NCI-H128 (cell line): ENCODE data around the gene OR6Y1.

ENCODE experiments used
- DNase-seq: peaks from one replicate; lab custom pipeline; 2025; ENCODE audit not compliant: unreplicated experiment; lab: John Stamatoyannopoulos, UW

OR6Y1 gene, protein sequence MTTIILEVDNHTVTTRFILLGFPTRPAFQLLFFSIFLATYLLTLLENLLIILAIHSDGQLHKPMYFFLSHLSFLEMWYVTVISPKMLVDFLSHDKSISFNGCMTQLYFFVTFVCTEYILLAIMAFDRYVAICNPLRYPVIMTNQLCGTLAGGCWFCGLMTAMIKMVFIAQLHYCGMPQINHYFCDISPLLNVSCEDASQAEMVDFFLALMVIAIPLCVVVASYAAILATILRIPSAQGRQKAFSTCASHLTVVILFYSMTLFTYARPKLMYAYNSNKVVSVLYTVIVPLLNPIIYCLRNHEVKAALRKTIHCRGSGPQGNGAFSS

DNA sequence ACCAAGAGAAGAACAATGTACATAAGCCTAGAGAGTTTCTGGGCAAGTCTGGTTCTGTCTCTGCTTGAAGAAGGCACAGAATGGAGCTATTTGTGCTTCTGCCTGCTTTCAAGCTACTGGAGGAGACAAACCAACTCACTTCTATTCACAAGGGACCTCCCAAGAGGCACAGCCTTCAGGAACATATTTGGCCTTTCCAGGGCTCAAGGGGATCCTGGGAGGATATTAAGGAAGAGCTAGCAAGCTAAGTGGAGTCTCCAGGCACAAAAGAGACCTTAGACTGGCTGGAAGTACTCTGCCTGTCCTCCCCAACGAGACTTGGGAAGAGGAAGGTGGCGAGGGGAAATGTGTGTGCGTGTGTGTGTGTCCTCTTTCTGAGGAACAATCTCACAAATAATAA, at the start of gene OR6Y1:
TSS of gene OR6Y1 (minus strand) at position 54 of the 400 bp plus-strand sequence. CDS start 6,300 bp downstream, outside the sequence.
- DNase-seq, result no peak

DNA sequence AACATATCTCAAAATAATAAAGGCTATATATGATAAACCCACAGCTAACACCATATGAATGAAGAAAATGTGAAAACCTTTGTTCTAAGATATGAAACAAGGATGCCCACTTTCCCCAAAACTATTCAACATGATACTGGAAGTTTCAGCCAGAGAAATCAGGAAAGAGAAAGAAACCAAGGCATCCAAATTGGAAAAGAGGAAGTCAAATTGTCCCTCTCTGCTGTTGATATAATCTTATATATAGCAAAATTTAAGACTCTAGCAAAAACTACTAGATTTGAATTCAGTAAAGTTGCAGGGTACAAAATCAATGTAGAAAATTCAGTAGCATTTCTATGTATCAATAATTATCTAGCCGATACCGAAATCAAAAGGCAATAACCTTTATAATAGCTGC, 46.5 kb upstream of the OR6Y1 start:
- DNase-seq, result no peak

DNA sequence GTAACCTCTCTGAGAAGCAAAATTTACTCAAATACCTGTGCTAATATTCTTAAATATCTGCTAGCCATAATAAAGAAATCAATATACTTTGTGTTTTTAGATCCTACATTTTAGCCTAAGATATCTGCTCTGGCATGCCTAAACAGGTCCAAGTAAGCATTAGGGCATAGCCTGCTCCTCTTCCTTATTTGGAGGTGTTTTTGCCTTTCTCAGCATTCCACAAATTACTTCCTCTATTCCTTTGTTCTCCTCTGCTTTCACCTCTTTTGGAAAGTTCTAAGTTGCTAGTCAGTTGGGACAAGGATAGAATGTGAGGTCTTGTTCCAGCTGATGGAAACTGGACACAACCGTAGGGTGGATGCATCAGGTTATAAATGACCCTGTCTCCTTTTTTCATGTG, 32.7 kb upstream of the OR6Y1 start:
- no peak for DNase-seq

DNA sequence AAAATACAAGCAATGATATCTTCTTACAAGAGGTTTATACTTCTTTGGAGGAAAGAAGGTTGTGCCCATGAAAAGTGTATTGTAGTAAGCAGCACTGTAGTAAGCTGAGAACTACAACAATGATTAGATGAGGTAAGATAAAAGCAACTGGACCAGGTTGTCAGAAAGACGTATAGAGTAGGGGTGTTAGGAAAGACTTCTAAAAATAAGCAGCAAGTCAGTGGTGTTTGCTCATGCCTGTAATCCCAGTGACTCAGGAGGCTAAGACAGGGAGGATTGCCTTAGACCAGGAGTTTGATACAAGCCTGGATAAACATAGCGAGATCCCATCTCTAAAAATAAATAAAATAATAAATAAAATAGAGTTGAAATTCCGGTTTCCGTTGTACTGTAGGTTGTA, 29.8 kb upstream of the OR6Y1 start:
- DNase-seq, result no peak

DNA sequence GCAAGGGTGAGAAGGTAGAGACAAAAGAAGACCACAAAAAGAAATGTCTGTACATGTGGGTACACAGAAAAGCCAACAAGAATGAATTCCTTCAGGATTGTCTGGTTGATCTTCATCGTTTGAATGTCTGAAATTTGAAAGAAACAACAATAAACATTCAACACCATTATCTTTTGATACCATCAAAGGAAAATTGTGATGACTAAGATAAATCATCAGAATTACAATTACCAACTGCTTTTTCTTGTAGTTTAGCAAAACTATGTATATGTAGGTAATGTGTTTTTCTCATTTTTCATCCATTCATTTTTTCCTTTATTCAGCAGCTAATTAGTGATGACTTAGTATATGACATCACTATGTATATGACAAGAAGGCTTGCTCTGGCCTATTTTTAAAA, 25.5 kb upstream of the OR6Y1 start, which contains the start of gene OR10X1:
TSS of gene OR10X1 (minus strand) at position 167 of the 400 bp plus-strand sequence. CDS start at position 167, 0 bp downstream.
- DNase-seq, result no peak

DNA sequence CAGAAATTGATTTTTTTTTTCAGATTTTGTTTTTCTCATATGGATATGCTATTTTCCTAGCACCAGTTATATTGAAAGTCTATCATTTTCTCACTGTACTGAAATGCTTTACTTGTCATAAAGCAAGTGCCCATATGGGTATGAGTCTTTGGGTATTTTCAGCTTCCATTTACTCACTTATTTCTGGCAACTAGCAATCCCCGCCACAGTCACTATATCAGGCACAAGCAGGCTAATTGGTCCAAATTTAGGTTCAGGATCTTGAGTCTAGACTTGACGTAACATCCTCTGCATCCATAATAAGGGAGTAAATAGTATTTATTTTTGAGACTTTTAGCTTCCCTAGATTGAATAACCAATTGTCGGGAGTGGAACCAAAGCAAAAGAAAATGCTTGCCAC, 23.4 kb upstream of the OR6Y1 start:
- DNase-seq, result no peak

DNA sequence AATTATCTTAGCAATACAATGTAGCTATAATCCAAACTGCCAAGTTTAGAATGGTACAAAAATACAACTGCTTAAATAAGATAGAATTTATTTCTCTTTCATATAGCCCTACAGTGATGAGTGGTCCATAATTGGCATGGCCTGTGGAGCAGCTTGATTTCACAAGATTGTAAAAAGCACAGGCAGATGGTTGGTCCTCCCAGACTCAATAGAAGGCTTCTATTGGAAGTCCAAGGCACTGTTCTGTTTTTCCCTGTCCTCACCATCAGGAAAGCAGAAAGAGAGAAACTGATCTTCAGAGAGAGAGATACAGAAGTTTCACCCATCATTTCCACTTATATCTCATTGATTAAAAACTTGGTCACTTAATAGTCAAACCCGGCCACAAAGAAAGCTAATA, 18.0 kb upstream of the OR6Y1 start:
- DNase-seq, result no peak

DNA sequence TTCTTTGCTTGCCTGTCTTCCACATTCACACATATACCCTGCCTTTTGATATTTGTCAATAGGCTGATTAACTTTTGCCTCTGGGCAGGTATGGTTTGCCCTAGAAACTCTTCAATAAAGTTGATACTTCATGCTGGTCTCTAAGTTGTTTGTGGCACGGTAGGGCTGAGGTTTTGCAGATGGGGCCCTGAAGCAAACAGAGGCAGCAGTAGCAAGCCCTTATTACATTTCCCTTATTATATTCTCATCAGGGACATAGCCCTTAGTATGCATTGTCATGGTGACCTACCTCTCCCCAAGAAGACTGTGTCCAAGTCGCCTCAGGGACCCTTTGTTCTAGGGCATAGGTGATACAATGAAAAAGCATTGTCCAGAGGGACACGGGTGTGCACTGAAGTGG, 16.3 kb upstream of the OR6Y1 start, which contains the start of gene OR6P1:
TSS of gene OR6P1 (minus strand) at position 101 of the 400 bp plus-strand sequence. CDS start 6,976 bp downstream, outside the sequence.
- DNase-seq, result no peak

DNA sequence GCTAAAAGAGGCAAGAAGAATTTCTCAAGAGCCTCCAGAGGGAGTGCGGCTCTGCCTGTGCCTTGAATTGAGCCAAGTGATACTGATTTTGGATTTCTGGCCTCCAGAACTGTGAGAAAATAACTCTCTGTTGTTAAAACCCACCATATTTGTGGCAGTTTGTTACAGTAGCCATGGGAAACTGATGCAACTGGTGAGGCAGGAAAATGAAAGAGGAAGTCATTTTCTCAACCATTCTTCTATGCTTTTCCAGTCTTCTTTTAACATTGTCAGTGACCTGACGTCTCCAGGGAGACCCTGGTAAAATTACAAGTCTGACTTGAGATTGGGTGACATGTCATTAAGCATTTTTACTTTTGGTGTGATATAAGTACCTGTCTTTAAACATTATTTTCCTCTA, 10.4 kb upstream of the OR6Y1 start:
- no peak for DNase-seq

DNA sequence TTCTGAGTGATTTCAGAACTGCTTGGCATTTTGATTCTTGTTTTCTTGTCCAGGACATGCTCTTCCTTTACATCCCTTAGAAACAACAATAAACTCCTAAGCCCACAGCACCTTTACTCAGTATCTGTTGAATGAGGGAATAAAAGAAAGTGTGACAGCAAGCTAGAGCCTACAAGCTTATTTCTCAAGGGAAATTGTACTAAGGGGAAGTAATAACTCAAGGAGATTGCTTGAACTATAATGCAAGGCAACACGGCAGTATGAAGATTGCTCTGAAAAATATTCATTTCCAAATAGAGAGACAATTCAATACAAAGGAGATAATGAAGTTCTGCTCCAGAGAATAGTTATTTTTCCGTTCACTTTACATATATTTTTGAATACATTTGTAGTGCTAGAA, 9.6 kb upstream of the OR6Y1 start:
- DNase-seq, result no peak

DNA sequence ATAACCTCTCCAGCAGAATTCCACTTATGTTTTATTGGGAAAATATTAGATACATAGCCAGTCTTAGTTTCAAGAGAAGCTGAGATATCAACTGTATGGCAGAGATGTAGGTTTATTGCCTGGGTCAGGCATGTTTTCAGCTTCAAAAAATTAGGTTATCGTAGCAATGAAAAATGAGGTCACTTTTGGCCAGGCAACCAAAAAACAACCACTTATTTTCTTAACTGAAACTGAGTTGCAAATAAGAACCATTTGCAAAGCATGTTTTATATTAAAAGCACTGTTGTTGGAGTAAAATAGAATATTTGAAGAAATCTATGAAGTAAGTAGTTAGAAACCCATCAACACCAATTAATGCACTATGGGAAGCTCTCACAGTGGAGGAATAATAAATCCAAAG, 5.5 kb upstream of the OR6Y1 start:
- no peak for DNase-seq

DNA sequence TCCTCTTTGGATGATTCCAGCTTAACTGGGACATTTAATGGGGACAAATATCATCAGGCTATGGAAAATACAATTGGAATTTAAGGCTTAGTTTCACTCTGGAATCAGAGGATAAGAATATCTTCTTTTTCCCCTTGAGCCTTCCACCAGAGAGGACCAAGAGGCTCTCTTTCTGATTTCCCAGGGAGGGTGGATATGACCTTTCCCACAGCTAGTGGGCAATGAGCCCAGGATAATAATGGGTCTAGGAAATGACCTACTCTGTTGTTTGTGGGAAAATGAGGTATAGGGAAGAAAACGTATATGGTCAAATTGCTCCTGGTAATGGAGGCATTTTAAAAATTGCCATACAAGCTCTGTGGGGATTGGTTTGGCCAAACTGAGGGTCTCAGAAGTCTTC, 1.9 kb downstream of the OR6Y1 start:
- no peak for DNase-seq

DNA sequence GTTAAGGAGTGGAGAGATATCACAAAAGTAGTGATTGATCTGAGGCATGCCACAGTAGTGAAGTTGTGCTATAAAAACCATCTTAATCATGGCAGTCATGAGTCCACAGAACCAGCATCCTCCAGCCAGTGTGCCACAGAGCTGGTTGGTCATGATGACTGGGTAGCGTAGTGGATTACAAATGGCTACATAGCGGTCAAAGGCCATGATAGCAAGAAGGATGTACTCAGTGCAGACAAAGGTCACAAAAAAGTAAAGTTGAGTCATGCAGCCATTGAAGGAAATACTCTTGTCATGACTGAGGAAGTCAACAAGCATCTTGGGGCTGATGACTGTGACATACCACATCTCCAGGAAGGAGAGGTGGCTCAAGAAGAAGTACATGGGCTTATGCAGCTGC, 6.7 kb downstream of the OR6Y1 start:
- DNase-seq, result no peak

DNA sequence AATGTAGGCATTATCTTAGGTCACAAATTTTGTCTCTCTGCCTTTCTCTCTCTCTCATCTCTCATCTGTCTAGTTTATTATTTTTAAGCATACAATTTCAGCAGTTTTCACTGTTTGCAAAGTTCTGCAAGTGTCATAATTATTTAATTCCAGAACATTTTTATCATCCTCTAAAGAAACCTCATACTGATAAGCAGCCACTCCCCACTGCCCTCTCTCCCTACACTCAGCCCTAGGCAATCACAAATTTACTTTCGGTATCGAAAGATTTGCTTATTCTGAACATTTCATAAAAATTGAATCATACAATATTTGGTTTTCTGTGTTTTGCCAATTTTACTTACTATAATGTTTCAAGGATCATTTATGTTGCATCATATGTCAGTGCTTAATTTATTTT, 16.6 kb downstream of the OR6Y1 start:
- no peak for DNase-seq

DNA sequence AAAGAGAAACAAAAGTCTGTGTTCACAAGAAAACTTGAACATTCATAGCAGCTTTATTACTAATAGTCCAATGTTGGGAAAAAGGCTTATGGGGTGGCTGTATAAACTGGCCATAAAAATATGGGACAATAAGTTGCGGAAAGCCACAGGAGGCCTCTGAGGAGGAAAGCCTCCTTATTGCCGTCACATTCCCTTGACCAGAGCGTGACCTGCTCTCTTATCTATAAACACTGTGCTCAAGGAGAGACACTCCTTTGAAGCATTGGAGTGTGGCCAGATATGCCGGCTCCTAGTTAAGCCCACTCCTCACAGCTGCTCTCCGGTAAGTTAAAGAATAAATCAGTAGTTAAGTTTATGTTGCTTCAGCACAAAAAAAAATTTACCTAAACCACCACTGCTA, 19.7 kb downstream of the OR6Y1 start:
- no peak for DNase-seq

DNA sequence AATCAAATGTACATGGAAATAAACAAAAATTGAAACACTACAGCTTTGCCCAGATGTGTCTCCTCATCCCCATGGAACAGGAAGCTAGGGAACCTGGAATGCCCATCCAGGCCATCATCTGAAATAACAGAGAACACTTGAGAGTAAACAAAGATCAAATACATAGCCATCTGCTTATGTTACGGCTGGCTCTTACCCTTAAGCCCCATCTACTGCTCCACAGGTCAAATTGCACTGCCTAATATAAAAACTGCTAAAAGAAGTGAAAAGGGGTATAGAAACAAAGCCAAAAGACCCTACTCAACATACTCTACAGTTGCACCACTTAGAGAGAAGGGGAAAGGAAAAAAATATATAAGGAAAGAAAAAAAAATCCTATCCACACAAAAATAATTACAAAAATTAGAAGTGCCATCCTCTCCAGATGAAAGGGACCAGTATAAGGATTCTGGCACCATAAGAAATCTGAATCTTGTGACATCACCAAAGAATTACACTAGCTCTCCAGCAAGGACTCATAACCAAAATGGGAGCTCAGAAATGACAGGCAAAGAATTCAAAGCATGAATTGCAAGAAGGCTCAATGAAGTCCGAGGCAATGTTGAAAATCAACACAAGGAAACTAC, 26.9 kb downstream of the OR6Y1 start:
- no peak for DNase-seq

DNA sequence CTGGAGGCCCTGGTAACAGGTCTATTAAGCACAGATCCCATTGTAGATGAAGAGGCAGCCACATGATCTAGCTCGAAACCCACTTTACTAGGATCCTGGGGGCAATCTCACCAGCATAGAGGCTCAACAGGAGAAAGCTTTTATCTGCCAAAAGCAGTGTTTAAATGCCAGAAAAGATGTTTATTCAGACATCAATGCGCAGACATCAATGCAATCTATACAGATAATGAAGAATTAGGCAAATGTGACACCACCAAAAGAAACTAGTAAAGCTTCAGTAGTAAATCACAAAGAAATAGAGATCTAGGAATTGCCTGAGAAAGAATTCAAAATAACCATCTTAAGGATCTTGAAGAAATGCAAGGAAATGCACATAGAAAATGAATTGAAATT, 32.5 kb downstream of the OR6Y1 start:
- DNase-seq, result no peak

DNA sequence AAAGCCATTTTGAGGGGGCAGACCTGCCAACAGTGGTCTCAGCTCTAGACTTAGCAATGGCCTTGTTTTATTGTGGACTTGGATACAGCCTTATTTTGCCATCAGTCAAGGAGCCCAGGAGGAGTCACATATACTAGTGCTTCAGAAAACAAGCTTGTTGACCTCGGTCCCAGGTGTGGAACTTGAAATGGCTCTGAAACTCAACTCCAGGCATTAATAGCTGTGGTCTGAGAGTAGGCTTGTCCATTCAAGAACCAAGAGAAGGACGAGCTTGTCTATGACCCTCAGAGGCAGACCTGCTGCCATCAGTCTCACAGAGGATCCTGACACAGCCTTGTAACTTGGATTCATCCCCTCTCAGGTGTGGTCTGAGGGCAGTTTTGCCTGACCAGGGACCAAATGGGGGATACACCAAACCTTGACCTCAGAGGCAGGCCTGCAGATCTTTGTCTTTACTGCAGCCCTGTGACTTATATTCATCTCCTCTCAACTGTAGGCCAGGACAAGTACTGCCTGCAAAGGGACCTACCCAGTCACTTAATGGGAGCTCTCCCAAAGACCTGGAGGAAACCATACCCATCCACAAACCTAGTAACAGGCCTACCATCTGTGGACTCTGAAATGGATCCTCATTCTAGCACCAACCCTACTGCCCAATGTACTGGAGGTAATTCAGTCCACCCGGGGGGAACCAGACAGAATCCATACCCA, 33.1 kb downstream of the OR6Y1 start:
- no peak for DNase-seq

DNA sequence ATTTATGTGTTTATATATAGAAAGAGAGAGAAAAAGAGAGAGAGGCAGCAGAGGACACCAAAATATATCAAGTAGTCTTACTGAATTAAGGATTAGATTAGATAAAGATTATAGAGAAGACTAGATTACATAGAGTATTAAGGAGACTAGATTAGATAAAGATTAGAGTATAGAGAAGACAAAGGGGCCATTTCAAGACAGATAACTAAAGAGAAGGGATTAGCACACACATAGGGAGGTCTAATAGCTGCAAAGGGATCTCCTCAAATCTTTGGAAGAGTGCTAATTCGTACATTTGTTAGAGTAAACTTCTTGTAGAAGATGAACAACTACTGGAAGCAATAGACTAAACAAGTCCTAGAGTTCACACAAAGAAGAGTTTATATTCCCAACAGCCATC, 34.2 kb downstream of the OR6Y1 start:
- no peak for DNase-seq

DNA sequence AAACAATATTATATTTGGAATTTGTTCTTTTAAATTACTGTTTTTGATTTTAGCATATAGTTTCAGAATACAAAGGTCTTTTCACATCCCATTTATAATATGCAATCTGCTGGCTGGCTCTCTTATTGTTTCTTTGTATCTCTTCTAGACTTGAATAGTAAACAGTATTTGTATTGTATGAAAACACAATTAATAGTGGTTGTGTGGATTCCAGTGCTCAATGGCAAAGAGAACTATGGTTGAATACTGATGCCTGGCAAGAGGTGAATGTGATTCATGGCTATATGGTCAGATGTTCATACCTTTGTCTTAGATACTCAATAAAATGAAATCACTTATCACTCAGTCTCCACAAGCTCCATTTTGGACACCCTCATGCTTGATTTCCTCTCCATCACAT, 37.2 kb downstream of the OR6Y1 start:
- no peak for DNase-seq

DNA sequence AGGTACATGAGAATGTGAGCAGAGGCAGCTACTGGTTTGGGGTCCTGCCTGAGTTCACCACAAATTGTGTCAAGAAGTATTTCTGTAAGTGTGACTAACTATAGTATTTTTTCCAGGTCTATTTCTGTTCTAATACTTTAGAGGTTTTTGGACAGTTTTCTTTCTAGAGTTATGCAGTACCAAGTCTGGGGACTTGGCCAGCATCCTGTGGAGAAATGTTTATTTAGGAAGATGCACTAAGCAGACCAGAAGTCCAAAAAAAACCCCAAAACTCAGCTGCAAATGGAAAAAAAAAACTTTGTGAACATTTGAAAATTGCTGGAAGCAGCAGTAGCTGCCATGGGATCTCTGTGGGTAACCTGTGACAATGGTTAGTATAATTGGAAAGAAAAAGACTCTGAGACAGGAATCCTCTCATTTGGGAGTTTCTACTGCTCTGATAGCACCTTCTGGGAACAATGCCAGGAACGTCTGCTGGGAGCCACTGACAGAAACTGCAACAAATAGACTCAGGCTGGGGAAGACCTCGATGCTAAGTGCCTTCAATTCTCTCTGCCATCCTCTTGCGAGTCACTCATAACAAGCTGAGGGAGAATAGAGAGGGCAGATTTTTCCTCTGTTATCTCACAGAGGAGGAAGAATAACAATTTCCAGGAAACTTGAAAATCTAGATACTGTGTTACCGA, 44.6 kb downstream of the OR6Y1 start:
- no peak for DNase-seq
